ENCODE measurements around the gene CLCN6. TPM values are rescaled to one million over a fixed set of nuclear protein-coding genes. Genes with fewer than 3 reads are reported as not detected.
A peak's percentile ranks its signal among the peaks of the same experiment; 100 is the strongest.

CLCN6 gene
- total RNA-seq, 2 donors from 2014 or later = 8.4 to 14.5 TPM

GRCh38 chr1:11842154-11843041 is 36.4 kb downstream of the CLCN6 start:
- no peaks in the 10 kb centered on the region for H3K27me3 ChIP-seq
- intact Hi-C loops (cut with DNase I) = no loop called here
- no peaks in the 10 kb centered on the region for H3K9me3 ChIP-seq
- no peak overlapping the region for H3K4me3 ChIP-seq
- H3K36me3 ChIP-seq = peaks cover 21% of the 10 kb centered on the region
- DNase-seq = peak; percentile 34
- TF ChIP-seq CTCF (IDR thresholded peaks at IDR 0.05) = no peak
- H3K4me1 ChIP-seq = no peaks in the 10 kb centered on the region
- no peak overlapping the region for H3K9ac ChIP-seq (ENCODE audit: low read depth in 2 of 2, low read length in 2 of 2)
- no peak overlapping the region for H3K27ac ChIP-seq

DNA sequence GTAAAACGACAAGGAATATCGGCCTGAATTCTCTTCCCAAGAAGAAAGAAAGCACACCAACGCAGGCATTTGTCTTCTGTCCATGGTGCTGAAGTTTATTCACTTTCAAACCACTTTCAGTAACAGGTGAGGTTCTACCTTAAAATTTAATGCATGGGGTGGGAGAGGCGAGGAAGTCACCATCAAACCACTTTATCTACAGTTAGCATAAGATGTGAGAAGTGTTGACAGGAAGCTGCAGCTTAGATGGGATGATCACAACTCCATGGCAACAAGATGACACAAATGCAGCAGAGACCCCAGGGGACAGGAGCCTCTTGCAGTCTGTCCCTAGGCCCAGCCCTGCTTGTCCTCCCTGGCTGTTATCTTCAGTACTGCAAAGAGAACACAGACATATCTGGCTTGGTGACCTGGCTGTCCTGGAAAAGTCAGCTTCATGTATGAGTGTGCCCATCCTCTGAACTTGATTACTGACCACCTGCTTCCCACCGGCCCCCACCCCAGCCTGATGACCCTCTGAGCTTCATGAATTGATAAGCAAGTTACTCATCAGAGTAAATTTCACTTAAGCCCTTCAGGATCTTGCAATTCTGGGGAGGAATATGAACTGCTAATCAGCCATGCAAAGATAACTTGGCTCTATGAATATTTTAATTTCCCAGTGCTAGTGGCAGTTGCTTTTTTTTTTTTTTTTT is 39.8 kb downstream of the CLCN6 start:
- DNase-seq = no peak
- intact Hi-C loops (cut with DNase I) = no loop called here
- H3K36me3 ChIP-seq = peaks cover 8% of the 10 kb centered on the region

DNA sequence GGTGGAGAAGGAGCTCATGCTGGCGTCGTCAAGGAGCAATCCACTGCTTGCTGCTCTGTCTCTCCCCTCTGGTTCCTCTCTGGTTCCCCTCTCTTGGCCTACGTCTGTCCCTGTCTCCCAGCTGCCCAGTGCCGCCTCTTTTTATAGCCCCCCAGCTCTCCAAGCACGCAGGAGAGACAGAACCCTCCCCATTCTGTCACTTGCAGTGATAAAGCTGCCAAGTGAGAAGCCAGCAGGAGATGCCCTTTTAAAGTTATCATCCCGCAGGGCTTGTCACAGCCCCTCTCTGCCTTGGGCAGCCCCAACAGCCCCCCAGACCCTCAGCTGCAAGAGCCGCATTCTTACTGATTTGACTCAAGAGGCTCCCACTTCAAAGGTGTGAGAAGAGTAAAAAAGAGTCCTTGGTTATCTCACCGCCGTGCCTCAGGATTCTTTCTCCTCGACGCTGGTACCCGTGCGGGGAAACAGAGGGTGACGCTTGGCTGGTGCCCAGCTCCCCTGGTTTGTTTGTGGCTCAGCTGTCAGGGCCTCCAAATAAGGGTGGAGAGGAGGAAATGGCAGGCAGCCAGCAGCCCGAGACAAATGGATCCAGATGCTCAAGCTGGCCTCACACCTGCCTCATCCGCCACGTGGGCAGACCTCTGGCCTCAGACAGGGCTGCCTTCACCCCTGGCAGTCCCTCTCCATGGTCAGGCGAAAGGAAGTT is 41.8 kb downstream of the CLCN6 start, which contains the start of gene NPPA:
TSS of gene NPPA (minus strand) at position 117 of the 706 bp plus-strand sequence. CDS start at position 18, 99 bp downstream.
- DNase-seq = no peak
- no peak within 1 kb of the TSS for H3K27ac ChIP-seq
- H3K4me3 ChIP-seq = no peak within 1 kb of the TSS
- no peaks in the 10 kb centered on the region for H3K4me1 ChIP-seq
- TF ChIP-seq CTCF (IDR thresholded peaks at IDR 0.05) = no peak
- H3K36me3 ChIP-seq = no peaks in the 10 kb centered on the region
- H3K27me3 ChIP-seq = no peaks in the 10 kb centered on the region
- intact Hi-C loops (cut with DNase I) = no loop called here
- H3K9ac ChIP-seq (ENCODE audit: low read depth in 2 of 2, low read length in 2 of 2) = no peak within 1 kb of the TSS
- no peaks in the 10 kb centered on the region for H3K9me3 ChIP-seq

More for the DNA sequence above, 39.8 kb downstream of the CLCN6 start:
- no peaks in the 10 kb centered on the region for H3K27me3 ChIP-seq
- no peak overlapping the region for H3K4me3 ChIP-seq
- no peaks in the 10 kb centered on the region for H3K9me3 ChIP-seq
- H3K27ac ChIP-seq = no peak overlapping the region
- H3K9ac ChIP-seq (ENCODE audit: low read depth in 2 of 2, low read length in 2 of 2) = no peak overlapping the region
- H3K4me1 ChIP-seq = no peaks in the 10 kb centered on the region
- no peak for TF ChIP-seq CTCF (IDR thresholded peaks at IDR 0.05)

GRCh38 chr1:11848373-11848700 is 42.3 kb downstream of the CLCN6 start:
- no peak for DNase-seq
- Histone ChIP-seq H3K4me3 (no peak overlapping the region), H3K36me3 (no peaks in the 10 kb centered on the region), H3K9ac (ENCODE audit: low read depth in 2 of 2, low read length in 2 of 2) (no peak overlapping the region), H3K9me3 (no peaks in the 10 kb centered on the region), H3K27ac (no peak overlapping the region), H3K4me1 (no peaks in the 10 kb centered on the region), H3K27me3 (no peaks in the 10 kb centered on the region)
- no peak for TF ChIP-seq CTCF (IDR thresholded peaks at IDR 0.05)
- intact Hi-C loops (cut with DNase I) = no loop called here

GRCh38 chr1:11850156-11850555 is 44.2 kb downstream of the CLCN6 start:
- Histone ChIP-seq H3K27ac (no peak overlapping the region), H3K9me3 (no peaks in the 10 kb centered on the region), H3K36me3 (no peaks in the 10 kb centered on the region), H3K27me3 (no peaks in the 10 kb centered on the region), H3K4me3 (no peak overlapping the region), H3K4me1 (no peaks in the 10 kb centered on the region), H3K9ac (ENCODE audit: low read depth in 2 of 2, low read length in 2 of 2) (no peak overlapping the region)
- DNase-seq = no peak
- TF ChIP-seq CTCF (IDR thresholded peaks at IDR 0.05) = no peak
- intact Hi-C loops (cut with DNase I) = no loop called here
